Uterus (tissue), 4 donors: ENCODE results near the gene DNASE2. TPM values are rescaled to one million over a fixed set of nuclear protein-coding genes. Genes with fewer than 3 reads are reported as not detected.

Source experiments
- DNase-seq, 2 donors: peaks; one replicate each; pipeline ENCODE4 v3.0.0-alpha.2; 2019 to 2020
- H3K27ac ChIP-seq, 2 donors: fragments of 200-600 bp; sonication (generic); 1 replicate in 1 of 2; 2 replicates in 1 of 2; pipeline ENCODE4 v1.5.1; 2016 to 2018
- H3K27me3 ChIP-seq, 2 donors: fragments of 200-600 bp; sonication (generic); one replicate each; pipeline ENCODE4 v1.5.1; 2018 to 2019; ENCODE audit warnings: control low read depth in 1 of 2
- H3K36me3 ChIP-seq, 2 donors: fragments of 200-600 bp; sonication (generic); one replicate each; pipeline ENCODE4 v1.5.1; 2019; ENCODE audit warnings: control low read depth in 1 of 2
- H3K4me1 ChIP-seq, 2 donors: fragments of 200-600 bp; sonication (generic); one replicate each; pipeline ENCODE4 v1.5.1; 2018 to 2019; ENCODE audit warnings: control low read depth in 1 of 2
- H3K4me3 ChIP-seq, 2 donors: fragments of 200-600 bp; sonication (generic); 1 replicate in 1 of 2; 2 replicates in 1 of 2; pipeline ENCODE4 v1.5.1; 2018 to 2019; ENCODE audit warnings: mild to moderate bottlenecking in 1 of 2
- H3K9me3 ChIP-seq, 2 donors: fragments of 200-600 bp; sonication (generic); one replicate each; pipeline ENCODE4 v1.5.1; 2019; ENCODE audit warnings: control low read depth in 1 of 2
- CTCF ChIP-seq, 4 experiments: fragments of 200-600 bp in 2 of 4; fragments of 450-650 bp in 2 of 4; sonication (generic) in 2 of 4; IDR thresholded peaks; one replicate each; pipeline ENCODE4 v1.5.1; 2016 to 2019; ENCODE audit warnings: antibody characterized with exemption in 4 of 4, mild to moderate bottlenecking in 2 of 4, moderate library complexity in 1 of 4
- POLR2A ChIP-seq, 2 donors: fragments of 450-650 bp; IDR thresholded peaks; one replicate each; pipeline ENCODE4 v1.6.1; 2016; ENCODE audit warnings: antibody characterized with exemption in 2 of 2, mild to moderate bottlenecking in 1 of 2, moderate library complexity in 1 of 2
- intact Hi-C: fragments of 100-400 bp; cut with DNase I; formaldehyde crosslinking; loops from one replicate; pipeline ENCODE4 v1.15.1; 2023; ENCODE audit warnings: low total_unique reads
- total RNA-seq, 4 donors: library from RNA; depleted of rRNA in 3 of 4; stranded (reverse); fragments of >200 nt in 3 of 4; gene quantifications; one replicate each; pipeline versions ENCODE4 v1.1.0 to v1.2.4, GENCODE V29; 2014 to 2023
- donor health status: DM: yes; HTN: yes; CAD: no.

The DNASE2 gene
- total RNA-seq: 10 to 100 TPM; 19.0 to 65.8 (median 31.0) TPM

- Histone ChIP-seq H3K27ac (peak within 1 kb of the TSS; percentile 81 to 83), H3K9me3 (peaks cover 0 to 10% of the 10 kb centered on the region in 2 donors), H3K36me3 (no peaks in the 10 kb centered on the region), H3K27me3 (peaks cover 15 to 17% of the 10 kb centered on the region in 2 donors), H3K4me1 (peaks cover 0 to 9% of the 10 kb centered on the region in 2 donors), H3K4me3 (peak within 1 kb of the TSS; percentile 61 to 69)
- peak; percentile 95 to 96 for DNase-seq
- TF ChIP-seq POLR2A (IDR thresholded peaks at IDR 0.05) (peak; percentile 65 to 82), CTCF (IDR thresholded peaks at IDR 0.05) (peak in 1 of 4 experiments; percentile 4)
- intact Hi-C loops: no loop called here
Measured at GRCh38 chr19:12881172-12881808, at the start of gene DNASE2. Gene DNASE2 (minus strand): TSS chr19:12881449. CDS start chr19:12881375, 74 bp downstream.

GRCh38 chr19:12930002-12930645 lies 48.9 kb upstream of the DNASE2 start:
- intact Hi-C loops: no loop called here
- Histone ChIP-seq H3K36me3 (no peaks in the 10 kb centered on the region), H3K27ac (no peak overlapping the region), H3K4me1 (peaks cover 0 to 4% of the 10 kb centered on the region in 2 donors), H3K9me3 (no peaks in the 10 kb centered on the region), H3K27me3 (no peaks in the 10 kb centered on the region), H3K4me3 (no peak overlapping the region)
- TF ChIP-seq CTCF (IDR thresholded peaks at IDR 0.05) (no peak), POLR2A (IDR thresholded peaks at IDR 0.05) (no peak)
- no peak for DNase-seq

GRCh38 chr19:12924621-12925310 lies 43.5 kb upstream of the DNASE2 start:
- no peak overlapping the region for H3K4me3 ChIP-seq
- H3K9me3 ChIP-seq: no peaks in the 10 kb centered on the region
- DNase-seq: no peak
- H3K4me1 ChIP-seq: no peaks in the 10 kb centered on the region
- no peaks in the 10 kb centered on the region for H3K36me3 ChIP-seq
- TF ChIP-seq CTCF (IDR thresholded peaks at IDR 0.05) (no peak), POLR2A (IDR thresholded peaks at IDR 0.05) (no peak)
- no peak overlapping the region for H3K27ac ChIP-seq
- intact Hi-C loops: no loop called here
- H3K27me3 ChIP-seq: no peaks in the 10 kb centered on the region

- DNase-seq: no peak
- Histone ChIP-seq H3K27me3 (no peaks in the 10 kb centered on the region), H3K27ac (no peak overlapping the region), H3K36me3 (no peaks in the 10 kb centered on the region), H3K4me3 (no peak overlapping the region), H3K4me1 (no peaks in the 10 kb centered on the region), H3K9me3 (no peaks in the 10 kb centered on the region)
- no peak for TF ChIP-seq CTCF (IDR thresholded peaks at IDR 0.05)
- TF ChIP-seq POLR2A (IDR thresholded peaks at IDR 0.05): no peak
- intact Hi-C loops: no loop called here
Measured at GRCh38 chr19:12922959-12923358, 41.7 kb upstream of the DNASE2 start.

- no peak for TF ChIP-seq POLR2A (IDR thresholded peaks at IDR 0.05)
- no peak for TF ChIP-seq CTCF (IDR thresholded peaks at IDR 0.05)
- no peaks in the 10 kb centered on the region for H3K9me3 ChIP-seq
- no peak overlapping the region for H3K4me3 ChIP-seq
- no peaks in the 10 kb centered on the region for H3K36me3 ChIP-seq
- H3K27ac ChIP-seq: no peak overlapping the region
- no peak for DNase-seq
- no peaks in the 10 kb centered on the region for H3K4me1 ChIP-seq
- H3K27me3 ChIP-seq: no peaks in the 10 kb centered on the region
- intact Hi-C loops: no loop called here
Measured at GRCh38 chr19:12921047-12921446, 39.8 kb upstream of the DNASE2 start.
